GM10847 (cell line): ENCODE data around the gene TAAR6.

Experiments
- POLR2A ChIP-seq: IDR thresholded peaks from 2 replicates; pipeline ENCODE4 v1.6.1; 2011; ENCODE audit not compliant: insufficient read length; ENCODE audit errors: extremely low read depth

Gene TAAR6

GRCh38 chr6:132568611-132569010 is 1.5 kb upstream of the TAAR6 start:
- TF ChIP-seq POLR2A = no peak

DNA sequence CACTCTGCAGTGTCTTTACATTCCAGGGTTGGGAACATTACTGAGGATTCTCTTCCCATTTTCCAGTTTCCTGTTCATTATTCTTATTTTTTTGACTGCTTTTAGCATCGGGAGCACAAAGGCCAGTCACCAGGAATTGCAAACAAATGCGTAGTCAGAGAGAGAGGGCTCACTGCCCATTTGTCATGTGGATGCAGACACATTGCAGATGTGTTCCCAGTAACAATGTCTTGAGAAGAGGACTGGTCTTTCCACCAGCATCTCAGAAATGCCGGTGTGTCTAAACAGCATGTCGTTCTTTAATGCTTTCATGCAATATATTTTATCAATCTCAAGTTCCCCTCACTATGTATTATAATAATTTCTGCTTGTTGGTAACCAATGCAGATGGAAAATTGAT is 952 bp upstream of the TAAR6 start:
- no peak for TF ChIP-seq POLR2A

GRCh38 chr6:132571774-132572173 is 1.7 kb downstream of the TAAR6 start:
- TF ChIP-seq POLR2A = no peak

DNA sequence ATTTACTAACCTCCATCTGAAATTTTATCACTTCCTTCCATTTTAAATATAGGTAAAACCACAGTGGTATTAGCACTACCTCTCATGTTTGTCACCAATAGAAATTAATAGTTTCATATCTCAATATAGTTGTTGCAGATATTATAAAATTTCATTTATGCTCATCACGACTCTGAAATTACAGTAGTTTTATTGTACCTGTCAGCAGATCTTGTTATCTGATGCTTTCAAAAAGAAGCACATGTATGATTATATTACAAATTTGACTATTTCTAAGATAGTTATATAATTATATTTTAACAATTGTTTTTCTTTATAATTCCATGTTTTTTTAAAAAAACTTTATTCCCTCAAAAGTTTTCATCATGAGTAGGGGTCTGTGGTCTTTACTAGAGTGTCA is 14.6 kb downstream of the TAAR6 start:
- TF ChIP-seq POLR2A = no peak

- no peak for TF ChIP-seq POLR2A
These were observed 17.3 kb downstream of the TAAR6 start for GRCh38 chr6:132587424-132587823.

DNA sequence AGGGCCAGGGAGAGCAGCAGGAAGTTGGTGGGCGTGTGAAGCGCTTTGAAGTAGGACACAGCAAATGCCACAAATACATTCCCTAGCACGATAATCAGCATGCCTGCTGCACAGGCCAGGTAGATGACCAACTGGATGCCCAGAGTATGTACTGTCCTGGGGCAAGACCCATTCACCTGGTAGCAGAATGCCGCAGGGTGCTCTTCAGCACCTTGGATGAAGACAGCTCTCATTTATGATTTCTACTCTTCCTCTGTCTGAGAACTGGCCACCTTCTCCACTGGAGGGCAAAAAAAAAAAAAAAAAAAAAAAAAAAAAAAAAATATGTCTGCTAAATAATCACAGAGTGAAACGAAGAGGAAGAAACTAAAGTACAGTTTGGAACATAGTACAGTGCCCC is 19.3 kb downstream of the TAAR6 start, which contains the start of gene TAAR5:
Gene TAAR5, minus strand, starts transcription at position 288 of the 400 bp plus-strand sequence. Its CDS starts 55 bp downstream, at position 233.
- no peak for TF ChIP-seq POLR2A

GRCh38 chr6:132590362-132590761 is 20.2 kb downstream of the TAAR6 start:
- no peak for TF ChIP-seq POLR2A

GRCh38 chr6:132592855-132593254 is 22.7 kb downstream of the TAAR6 start:
- no peak for TF ChIP-seq POLR2A

- TF ChIP-seq POLR2A = no peak
These were observed 26.1 kb downstream of the TAAR6 start for GRCh38 chr6:132596201-132596600.

DNA sequence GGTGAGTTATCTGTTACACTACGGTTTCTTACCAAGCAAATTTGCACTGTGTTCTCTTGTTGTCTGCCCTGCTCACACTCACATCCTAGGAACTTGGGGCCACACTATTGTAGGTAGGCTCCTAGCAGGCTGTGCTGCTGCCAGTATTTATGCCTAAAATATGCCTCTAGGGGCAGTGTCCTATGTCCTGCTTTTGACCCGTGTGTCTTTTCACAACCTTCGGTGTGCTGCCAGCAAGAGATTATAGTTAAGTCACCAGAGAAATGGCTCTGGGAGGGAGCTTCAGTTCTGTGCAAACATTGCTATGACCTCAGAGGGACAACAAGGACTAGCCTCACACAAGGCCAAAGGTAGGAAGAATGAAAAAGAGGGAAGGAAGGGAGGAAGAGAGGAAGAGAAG is 28.4 kb downstream of the TAAR6 start:
- TF ChIP-seq POLR2A = no peak

DNA sequence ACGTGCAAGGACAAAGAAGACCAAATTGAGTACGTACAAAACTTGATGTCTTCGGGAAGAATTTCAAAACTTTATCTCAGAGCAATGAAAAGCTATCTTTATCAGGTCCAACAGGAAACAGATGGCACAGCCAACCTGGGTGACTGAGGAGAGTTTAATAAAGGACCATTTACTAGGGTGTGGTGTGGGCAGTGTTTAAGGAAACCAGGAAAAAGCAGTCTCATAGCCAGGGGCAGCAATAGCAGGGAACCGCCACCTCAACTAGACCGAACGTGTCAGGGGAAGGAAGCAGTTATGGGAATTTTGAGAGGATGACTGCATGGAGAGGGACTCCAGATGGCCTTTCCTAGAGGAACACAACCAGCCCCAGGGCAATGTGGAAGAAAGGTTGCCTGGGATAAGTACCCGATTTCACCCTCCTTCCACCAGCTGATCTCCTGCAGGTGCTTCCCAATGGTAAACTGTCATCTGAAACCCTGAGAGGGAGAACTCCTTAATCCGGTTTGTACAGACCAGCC is 34.6 kb downstream of the TAAR6 start:
- TF ChIP-seq POLR2A = no peak

GRCh38 chr6:132607544-132608233 is 37.6 kb downstream of the TAAR6 start:
- no peak for TF ChIP-seq POLR2A

GRCh38 chr6:132611616-132612015 is 41.5 kb downstream of the TAAR6 start:
- no peak for TF ChIP-seq POLR2A

DNA sequence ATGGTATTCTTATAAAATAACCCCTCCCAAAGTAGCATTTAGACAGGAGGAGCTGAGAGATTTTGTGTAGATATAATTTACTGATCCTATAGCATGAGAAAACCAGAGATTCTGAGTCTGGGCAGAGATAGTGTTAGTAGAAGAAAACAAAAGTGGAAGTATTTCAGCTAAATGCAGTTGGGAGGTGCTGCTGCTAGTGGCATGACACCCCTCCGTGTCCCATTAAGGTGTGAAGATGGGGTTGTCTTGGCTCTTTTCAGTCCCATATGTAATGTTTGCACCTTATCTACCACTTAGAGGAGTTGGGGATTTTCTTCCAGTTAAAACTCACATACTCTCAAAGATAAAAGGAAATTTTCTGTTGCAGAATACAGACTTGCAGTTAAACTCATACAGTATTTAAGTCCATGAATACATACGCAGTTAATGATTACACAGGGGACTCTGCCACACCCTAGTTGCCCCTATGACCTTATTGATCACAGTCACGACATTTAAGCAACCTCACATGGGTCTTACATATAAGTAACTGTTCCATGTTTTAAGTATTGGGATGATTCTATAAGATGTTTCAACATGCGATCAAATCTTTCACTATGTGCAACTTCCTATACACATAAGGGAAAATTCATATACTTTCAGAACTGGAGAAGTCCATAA is 42.5 kb downstream of the TAAR6 start:
- no peak for TF ChIP-seq POLR2A

DNA sequence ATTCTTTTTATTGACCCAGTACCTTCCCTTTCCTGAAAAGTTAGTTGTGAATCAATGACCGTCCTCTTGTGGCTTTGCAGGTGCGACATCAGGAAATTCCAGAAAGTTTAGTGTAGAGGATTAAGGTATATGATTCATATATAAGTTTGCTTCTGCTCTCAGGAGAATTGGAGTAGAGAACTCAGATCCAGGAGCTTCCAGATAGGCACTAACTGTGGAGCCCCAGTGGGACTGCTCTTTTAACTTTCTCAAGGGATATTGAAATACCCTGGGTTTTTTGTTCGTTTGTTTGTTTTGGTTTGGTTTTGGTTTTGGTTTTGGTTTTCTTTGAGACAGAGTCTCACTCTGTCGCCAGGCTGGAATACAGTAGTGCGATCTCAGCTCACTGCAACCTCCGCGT is 44.4 kb downstream of the TAAR6 start:
- TF ChIP-seq POLR2A = no peak

GRCh38 chr6:132616677-132617076 is 46.6 kb downstream of the TAAR6 start:
- no peak for TF ChIP-seq POLR2A
